ENCODE data around the gene NRG3. TPM values are rescaled to one million over a fixed set of nuclear protein-coding genes. Genes with fewer than 3 reads are reported as not detected.

Gene NRG3
- total RNA-seq, 8 experiments from 2014 or later: 0.28 to 17.2 (median 13.6) TPM; not detected in 1

GRCh38 chr10:81894616-81895015 lies 19.6 kb downstream of the NRG3 start:
- Histone ChIP-seq H3K27ac (no peak overlapping the region), H3K4me1 (replicated peaks in 1 of 2) (peaks cover 0 to 2% of the 10 kb centered on the region in 2 donors), H3K4me3 (no peak overlapping the region)
- 0 to 100% (median 88%) methylated on average over 1 to 8 of the region's 8 CpGs; no CpG with 5 or more reads in 1 of the 10 experiments for WGBS, 10 experiments
- no peak for ATAC-seq (replicated peaks in 6 of 8)
- in situ Hi-C loops (cut with MboI; ENCODE audit: low pct_unique_long_range_greater_than_20kb in 2 of 9, low sequenced_read_pairs in 9 of 9, unreplicated experiment in 9 of 9): no loop called here

GRCh38 chr10:81898518-81898917 lies 23.5 kb downstream of the NRG3 start:
- 0 to 100% (median 75%) methylated on average over 1 of the region's 1 CpG; no CpG with 5 or more reads in 1 of the 10 experiments for WGBS, 10 experiments
- Histone ChIP-seq H3K4me3 (no peak overlapping the region), H3K27ac (no peak overlapping the region), H3K4me1 (replicated peaks in 1 of 2) (no peaks in the 10 kb centered on the region)
- ATAC-seq (replicated peaks in 6 of 8): no peak
- in situ Hi-C loops (cut with MboI; ENCODE audit: low pct_unique_long_range_greater_than_20kb in 2 of 9, low sequenced_read_pairs in 9 of 9, unreplicated experiment in 9 of 9): no loop called here

- Histone ChIP-seq H3K4me3 (no peak overlapping the region), H3K27ac (no peak overlapping the region), H3K4me1 (replicated peaks in 1 of 2) (peaks cover 0 to 8% of the 10 kb centered on the region in 2 donors)
- WGBS, 10 experiments: 0 to 100% (median 79%) methylated on average over 1 to 2 of the region's 2 CpGs
- in situ Hi-C loops (cut with MboI; ENCODE audit: low pct_unique_long_range_greater_than_20kb in 2 of 9, low sequenced_read_pairs in 9 of 9, unreplicated experiment in 9 of 9): no loop called here
- peak in 5 of 8 experiments; percentile 74 to 100 (median 94) for ATAC-seq (replicated peaks in 6 of 8)
Measured at GRCh38 chr10:81900989-81901388, 26.0 kb downstream of the NRG3 start.

- 0 to 100% (median 88%) methylated on average over 2 to 4 of the region's 4 CpGs; no CpG with 5 or more reads in 3 of the 10 experiments for WGBS, 10 experiments
- no peak for ATAC-seq (replicated peaks in 6 of 8)
- H3K27ac ChIP-seq: no peak overlapping the region
- peaks cover 0 to 9% of the 10 kb centered on the region in 2 donors for H3K4me1 ChIP-seq (replicated peaks in 1 of 2)
- in situ Hi-C loops (cut with MboI; ENCODE audit: low pct_unique_long_range_greater_than_20kb in 2 of 9, low sequenced_read_pairs in 9 of 9, unreplicated experiment in 9 of 9): no loop called here
- H3K4me3 ChIP-seq: no peak overlapping the region
Measured at GRCh38 chr10:81903472-81903871, 28.5 kb downstream of the NRG3 start.

- no peak overlapping the region for H3K4me3 ChIP-seq
- peaks cover 0 to 9% of the 10 kb centered on the region in 2 donors for H3K4me1 ChIP-seq (replicated peaks in 1 of 2)
- H3K27ac ChIP-seq: no peak overlapping the region
- in situ Hi-C loops (cut with MboI; ENCODE audit: low pct_unique_long_range_greater_than_20kb in 2 of 9, low sequenced_read_pairs in 9 of 9, unreplicated experiment in 9 of 9): no loop called here
- 0 to 100% (median 83%) methylated on average over 1 to 4 of the region's 4 CpGs for WGBS, 10 experiments
- no peak for ATAC-seq (replicated peaks in 6 of 8)
Measured at GRCh38 chr10:81905161-81905560, 30.2 kb downstream of the NRG3 start.

- Histone ChIP-seq H3K4me3 (no peak overlapping the region), H3K27ac (no peak overlapping the region), H3K4me1 (replicated peaks in 1 of 2) (peaks cover 0 to 9% of the 10 kb centered on the region in 2 donors)
- in situ Hi-C loops (cut with MboI; ENCODE audit: low pct_unique_long_range_greater_than_20kb in 2 of 9, low sequenced_read_pairs in 9 of 9, unreplicated experiment in 9 of 9): no loop called here
- WGBS, 10 experiments: 11 to 100% (median 77%) methylated on average over 2 of the region's 2 CpGs; no CpG with 5 or more reads in 3 of the 10 experiments
- ATAC-seq (replicated peaks in 6 of 8): no peak
Measured at GRCh38 chr10:81909453-81909852, 34.5 kb downstream of the NRG3 start.

- Histone ChIP-seq H3K4me3 (no peak overlapping the region), H3K4me1 (replicated peaks in 1 of 2) (no peaks in the 10 kb centered on the region), H3K27ac (no peak overlapping the region)
- in situ Hi-C loops (cut with MboI; ENCODE audit: low pct_unique_long_range_greater_than_20kb in 2 of 9, low sequenced_read_pairs in 9 of 9, unreplicated experiment in 9 of 9): no loop called here
- 0 to 100% (median 40%) methylated on average over 1 to 3 of the region's 3 CpGs; no CpG with 5 or more reads in 1 of the 10 experiments for WGBS, 10 experiments
- no peak for ATAC-seq (replicated peaks in 6 of 8)
Measured at GRCh38 chr10:81911328-81911727, 36.3 kb downstream of the NRG3 start.

GRCh38 chr10:81914736-81915503 lies 39.9 kb downstream of the NRG3 start:
- 0 to 100% (median 74%) methylated on average over 1 to 3 of the region's 3 CpGs for WGBS, 10 experiments
- Histone ChIP-seq H3K27ac (no peak overlapping the region), H3K4me3 (no peak overlapping the region), H3K4me1 (replicated peaks in 1 of 2) (peaks cover 4 to 8% of the 10 kb centered on the region in 2 donors)
- ATAC-seq (replicated peaks in 6 of 8): no peak
- in situ Hi-C loops (cut with MboI; ENCODE audit: low pct_unique_long_range_greater_than_20kb in 2 of 9, low sequenced_read_pairs in 9 of 9, unreplicated experiment in 9 of 9): no loop called here

GRCh38 chr10:81915504-81915897 lies 40.5 kb downstream of the NRG3 start:
- WGBS, 10 experiments: 0 to 46% (median 7%) methylated on average over 1 to 2 of the region's 2 CpGs; no CpG with 5 or more reads in 2 of the 10 experiments
- no peak for ATAC-seq (replicated peaks in 6 of 8)
- Histone ChIP-seq H3K27ac (no peak overlapping the region), H3K4me3 (no peak overlapping the region), H3K4me1 (replicated peaks in 1 of 2) (peaks cover 4 to 8% of the 10 kb centered on the region in 2 donors)
- in situ Hi-C loops (cut with MboI; ENCODE audit: low pct_unique_long_range_greater_than_20kb in 2 of 9, low sequenced_read_pairs in 9 of 9, unreplicated experiment in 9 of 9): no loop called here

GRCh38 chr10:81917666-81918065 lies 42.7 kb downstream of the NRG3 start:
- H3K4me3 ChIP-seq: no peak overlapping the region
- peaks cover 4 to 8% of the 10 kb centered on the region in 2 donors for H3K4me1 ChIP-seq (replicated peaks in 1 of 2)
- WGBS, 10 experiments: 0 to 76% (median 45%) methylated on average over 2 to 5 of the region's 5 CpGs
- in situ Hi-C loops (cut with MboI; ENCODE audit: low pct_unique_long_range_greater_than_20kb in 2 of 9, low sequenced_read_pairs in 9 of 9, unreplicated experiment in 9 of 9): no loop called here
- no peak overlapping the region for H3K27ac ChIP-seq
- no peak for ATAC-seq (replicated peaks in 6 of 8)

- Histone ChIP-seq H3K4me1 (replicated peaks in 1 of 2) (peaks cover 4 to 8% of the 10 kb centered on the region in 2 donors), H3K27ac (no peak overlapping the region), H3K4me3 (no peak overlapping the region)
- 0 to 91% (median 40%) methylated on average over 1 of the region's 1 CpG; no CpG with 5 or more reads in 1 of the 10 experiments for WGBS, 10 experiments
- ATAC-seq (replicated peaks in 6 of 8): no peak
- in situ Hi-C loops (cut with MboI; ENCODE audit: low pct_unique_long_range_greater_than_20kb in 2 of 9, low sequenced_read_pairs in 9 of 9, unreplicated experiment in 9 of 9): no loop called here
Measured at GRCh38 chr10:81918766-81919165, 43.8 kb downstream of the NRG3 start.

GRCh38 chr10:81920213-81920829 lies 45.3 kb downstream of the NRG3 start:
- H3K27ac ChIP-seq: no peak overlapping the region
- in situ Hi-C loops (cut with MboI; ENCODE audit: low pct_unique_long_range_greater_than_20kb in 2 of 9, low sequenced_read_pairs in 9 of 9, unreplicated experiment in 9 of 9): no loop called here
- no peak overlapping the region for H3K4me3 ChIP-seq
- no peak for ATAC-seq (replicated peaks in 6 of 8)
- H3K4me1 ChIP-seq (replicated peaks in 1 of 2): peaks cover 4 to 8% of the 10 kb centered on the region in 2 donors
- WGBS, 10 experiments: 0 to 100% (median 65%) methylated on average over 1 to 3 of the region's 3 CpGs

GRCh38 chr10:81928119-81928518 lies 53.1 kb downstream of the NRG3 start:
- 20 to 100% (median 80%) methylated on average over 1 of the region's 1 CpG; no CpG with 5 or more reads in 4 of the 10 experiments for WGBS, 10 experiments
- no peaks in the 10 kb centered on the region for H3K4me1 ChIP-seq (replicated peaks in 1 of 2)
- ATAC-seq (replicated peaks in 6 of 8): no peak
- H3K4me3 ChIP-seq: no peak overlapping the region
- no peak overlapping the region for H3K27ac ChIP-seq
- in situ Hi-C loops (cut with MboI; ENCODE audit: low pct_unique_long_range_greater_than_20kb in 2 of 9, low sequenced_read_pairs in 9 of 9, unreplicated experiment in 9 of 9): no loop called here

All from motor neuron (in vitro differentiated cells).